Activated naive CD4-positive, alpha-beta T cell treated with anti-CD3 and anti-CD28 coated beads, Interleukin-2, amount 10 ng/mL, durations not matched to agents 7 days and 5 days (primary cell): ENCODE data around the gene DYRK1A.

Experiments
- CTCF ChIA-PET: fragments of 350-600 bp; sonication (Branson Sonifier 250); formaldehyde crosslinking; loops from one replicate; lab custom pipeline; 2021; ENCODE audit warnings: antibody characterized with exemption; lab: Charles Lee
- DNase-seq: peaks from one replicate; pipeline ENCODE4 v3.0.0-alpha.2; 2020
- H3K27ac Mint-ChIP-seq: one replicate; pipeline ENCODE4 v1.8.0; 2021; ENCODE audit warnings: mild to moderate bottlenecking, moderate library complexity, mixed read lengths
- H3K27me3 Mint-ChIP-seq: one replicate; pipeline ENCODE4 v1.8.0; 2021; ENCODE audit warnings: mild to moderate bottlenecking, mixed read lengths
- H3K36me3 Mint-ChIP-seq: one replicate; pipeline ENCODE4 v1.8.0; 2021; ENCODE audit warnings: mixed read lengths
- H3K4me1 Mint-ChIP-seq: one replicate; pipeline ENCODE4 v1.8.0; 2021; ENCODE audit warnings: mixed read lengths
- H3K4me3 Mint-ChIP-seq: one replicate; pipeline ENCODE4 v1.8.0; 2021; ENCODE audit warnings: mild to moderate bottlenecking, moderate library complexity, mixed read lengths
- H3K9me3 Mint-ChIP-seq: one replicate; pipeline ENCODE4 v1.8.0; 2021; ENCODE audit warnings: mixed read lengths

Gene DYRK1A

DNA sequence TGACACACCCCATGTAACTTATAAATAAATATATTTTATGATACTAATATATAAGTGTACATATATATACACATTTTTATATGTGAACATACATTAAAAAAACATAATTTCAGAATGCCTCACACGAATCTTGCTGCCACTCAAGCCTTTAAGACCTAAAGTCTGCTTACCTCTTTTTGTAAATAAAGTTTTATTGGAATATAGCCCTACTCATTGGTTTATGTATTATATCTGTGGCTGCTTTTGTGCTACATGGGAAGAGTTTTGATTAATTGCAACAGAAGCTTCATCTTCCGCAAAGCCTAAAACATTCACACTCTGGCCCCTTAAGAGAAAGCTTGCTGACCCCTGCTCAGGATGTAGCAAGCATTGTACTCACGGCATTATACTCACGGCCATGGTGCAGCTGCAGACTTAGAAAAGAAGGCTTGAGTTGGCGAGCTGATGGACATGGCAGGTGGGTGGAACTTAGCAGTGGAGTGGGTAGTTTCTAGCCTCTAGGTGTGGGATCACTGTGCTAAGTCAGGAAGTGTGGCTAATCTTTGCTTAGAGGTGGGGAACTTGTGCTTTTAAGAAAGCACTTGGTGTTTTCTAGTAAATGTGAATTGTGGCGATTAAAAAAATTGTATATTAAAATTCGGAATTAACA is 80.8 kb downstream of the DYRK1A start:
- Mint-ChIP-seq H3K4me3 (no peak overlapping the region), H3K9me3 (no peaks in the 10 kb centered on the region), H3K36me3 (peaks cover 22% of the 10 kb centered on the region), H3K4me1 (peaks cover 45% of the 10 kb centered on the region), H3K27me3 (no peaks in the 10 kb centered on the region), H3K27ac (no peak overlapping the region)
- no peak for DNase-seq
- CTCF ChIA-PET, result no interaction called here

DNA sequence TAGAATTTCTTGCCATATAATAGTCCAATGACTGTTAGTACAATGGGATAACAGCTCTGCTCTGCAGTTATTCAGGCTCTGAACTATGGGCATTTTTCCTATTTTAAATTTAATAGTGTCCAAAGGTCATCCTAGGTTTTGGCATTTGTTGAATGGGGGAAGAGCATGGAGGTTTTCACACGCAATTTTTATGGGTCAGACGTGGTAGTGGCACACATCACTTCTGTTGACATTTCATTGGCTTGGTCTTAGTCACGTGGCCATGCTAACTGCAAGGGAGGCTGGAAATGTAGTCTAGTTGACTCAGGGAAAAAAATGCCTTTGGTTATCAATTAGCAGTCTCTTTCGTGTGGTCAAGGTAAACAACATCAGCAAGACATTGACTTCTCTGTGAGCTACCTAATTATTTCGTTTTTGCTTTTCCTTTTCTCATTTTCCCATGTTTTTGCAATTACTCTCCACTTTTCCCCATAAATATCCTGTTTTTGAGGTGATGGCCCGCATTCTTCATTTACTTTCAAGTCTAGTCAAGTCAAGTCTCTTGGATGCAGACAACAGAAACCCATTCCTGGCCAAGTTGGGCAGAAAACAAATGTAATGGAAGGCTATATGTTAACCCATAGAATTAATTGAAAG is 82.8 kb downstream of the DYRK1A start:
- H3K9me3 Mint-ChIP-seq, result no peaks in the 10 kb centered on the region
- H3K4me3 Mint-ChIP-seq, result no peak overlapping the region
- no peaks in the 10 kb centered on the region for H3K27me3 Mint-ChIP-seq
- peak overlapping the region; percentile 38 for H3K27ac Mint-ChIP-seq
- H3K4me1 Mint-ChIP-seq, result peaks cover 48% of the 10 kb centered on the region
- H3K36me3 Mint-ChIP-seq, result peaks cover 19% of the 10 kb centered on the region
- no peak for DNase-seq
- CTCF ChIA-PET, result no interaction called here

DNA sequence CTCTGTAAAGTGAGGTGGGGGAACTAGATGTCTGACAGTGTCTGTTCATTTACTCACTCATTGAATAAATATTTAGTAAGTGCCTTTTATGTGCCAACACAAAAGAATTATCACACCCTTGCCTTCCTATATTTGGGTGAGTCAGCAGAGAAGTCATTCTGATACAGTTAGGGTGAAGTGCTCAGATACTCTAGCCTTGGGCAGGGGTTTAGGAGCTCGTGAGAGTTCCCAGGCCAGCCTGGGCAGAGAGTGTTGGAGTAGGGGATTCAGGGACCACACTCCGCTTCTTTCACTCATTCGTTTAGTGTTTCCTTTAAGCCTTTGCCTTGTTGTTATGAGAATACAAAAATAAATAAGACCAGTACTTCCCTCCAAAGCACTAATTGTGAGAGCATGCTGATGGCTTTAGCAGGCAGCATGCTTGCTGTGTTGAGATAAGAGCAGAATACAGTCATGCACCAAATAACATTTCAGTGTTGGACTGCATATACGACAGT is 83.9 kb downstream of the DYRK1A start:
- Mint-ChIP-seq H3K27me3 (no peaks in the 10 kb centered on the region), H3K9me3 (no peaks in the 10 kb centered on the region), H3K27ac (no peak overlapping the region), H3K36me3 (peaks cover 22% of the 10 kb centered on the region), H3K4me3 (no peak overlapping the region), H3K4me1 (peaks cover 52% of the 10 kb centered on the region)
- CTCF ChIA-PET, result interaction anchor here (1.4 kb wide), 1 partner anchor 13 kb away, joined by 3 read pairs; no protein-coding TSS in a partner anchor
- no peak for DNase-seq

DNA sequence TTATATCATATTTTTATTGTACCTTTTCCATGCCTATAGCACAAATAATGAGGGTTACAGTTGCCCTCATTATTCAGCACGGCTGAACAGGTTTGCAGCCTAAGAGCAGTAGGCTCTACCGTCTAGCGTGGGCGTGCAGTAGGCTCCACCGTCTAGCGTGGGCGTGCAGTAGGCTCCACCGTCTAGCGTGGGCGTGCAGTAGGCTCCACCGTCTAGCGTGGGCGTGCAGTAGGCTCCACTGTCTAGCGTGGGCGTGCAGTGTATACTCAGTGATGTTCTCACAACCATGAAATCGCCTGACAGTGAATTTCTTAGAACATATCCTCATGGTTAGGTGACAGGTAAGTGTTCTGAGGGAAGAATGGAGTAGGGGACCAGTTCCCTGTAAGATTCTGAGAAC is 84.9 kb downstream of the DYRK1A start:
- Mint-ChIP-seq H3K27ac (no peak overlapping the region), H3K4me3 (no peak overlapping the region), H3K36me3 (peaks cover 25% of the 10 kb centered on the region), H3K27me3 (no peaks in the 10 kb centered on the region), H3K9me3 (no peaks in the 10 kb centered on the region), H3K4me1 (peaks cover 54% of the 10 kb centered on the region)
- DNase-seq, result no peak
- CTCF ChIA-PET, result interaction anchor here (1.4 kb wide), 1 partner anchor 12 kb away, joined by 3 read pairs; no protein-coding TSS in a partner anchor

DNA sequence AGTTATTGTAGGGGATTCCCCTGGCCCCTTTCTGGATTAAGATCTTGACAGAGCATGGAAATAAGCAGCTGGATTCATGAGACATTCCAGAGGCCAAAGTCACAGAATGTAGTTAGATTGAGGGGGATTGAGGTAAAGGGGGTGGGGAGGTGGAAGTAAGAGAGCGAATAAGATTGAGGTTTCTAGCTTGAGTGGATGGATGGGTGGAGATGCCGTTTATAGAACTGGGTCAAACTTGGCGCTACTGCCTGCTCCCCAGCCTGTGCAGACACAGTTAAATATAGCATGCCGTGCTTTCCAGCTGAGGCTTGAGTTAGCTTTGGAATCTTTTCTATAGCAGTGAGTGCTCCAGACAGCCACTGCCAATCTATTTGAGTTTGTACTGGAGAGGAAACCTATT is 85.7 kb downstream of the DYRK1A start:
- Mint-ChIP-seq H3K27me3 (no peaks in the 10 kb centered on the region), H3K36me3 (peaks cover 25% of the 10 kb centered on the region), H3K27ac (no peak overlapping the region), H3K9me3 (no peaks in the 10 kb centered on the region), H3K4me1 (peaks cover 49% of the 10 kb centered on the region), H3K4me3 (no peak overlapping the region)
- CTCF ChIA-PET, result interaction anchor here (0.6 kb wide), 1 partner anchor 55 kb away, joined by 3 read pairs; no protein-coding TSS in a partner anchor
- DNase-seq, result no peak

DNA sequence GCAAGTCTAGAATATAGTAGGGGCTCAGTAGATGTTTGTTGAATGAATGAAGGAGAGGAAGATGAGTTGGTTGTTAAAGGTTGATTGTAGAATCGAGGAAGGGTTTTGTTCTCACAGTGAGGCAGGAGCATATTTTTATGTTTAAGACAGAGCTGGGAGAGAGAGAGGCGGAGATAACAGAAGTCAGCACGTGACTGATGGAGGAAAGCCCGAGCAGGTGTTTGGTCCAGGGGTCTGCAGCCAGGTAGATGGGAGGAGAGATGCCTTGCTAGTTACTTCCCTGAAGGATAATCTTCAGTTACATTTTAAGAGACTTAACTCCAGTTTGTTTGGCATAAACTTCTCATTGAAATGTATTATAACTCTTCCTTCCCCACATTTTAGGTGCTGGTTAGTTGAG is 86.8 kb downstream of the DYRK1A start:
- no peak for DNase-seq
- peaks cover 25% of the 10 kb centered on the region for H3K36me3 Mint-ChIP-seq
- no peaks in the 10 kb centered on the region for H3K9me3 Mint-ChIP-seq
- H3K27me3 Mint-ChIP-seq, result no peaks in the 10 kb centered on the region
- peaks cover 52% of the 10 kb centered on the region for H3K4me1 Mint-ChIP-seq
- no peak overlapping the region for H3K4me3 Mint-ChIP-seq
- no peak overlapping the region for H3K27ac Mint-ChIP-seq
- CTCF ChIA-PET, result no interaction called here

DNA sequence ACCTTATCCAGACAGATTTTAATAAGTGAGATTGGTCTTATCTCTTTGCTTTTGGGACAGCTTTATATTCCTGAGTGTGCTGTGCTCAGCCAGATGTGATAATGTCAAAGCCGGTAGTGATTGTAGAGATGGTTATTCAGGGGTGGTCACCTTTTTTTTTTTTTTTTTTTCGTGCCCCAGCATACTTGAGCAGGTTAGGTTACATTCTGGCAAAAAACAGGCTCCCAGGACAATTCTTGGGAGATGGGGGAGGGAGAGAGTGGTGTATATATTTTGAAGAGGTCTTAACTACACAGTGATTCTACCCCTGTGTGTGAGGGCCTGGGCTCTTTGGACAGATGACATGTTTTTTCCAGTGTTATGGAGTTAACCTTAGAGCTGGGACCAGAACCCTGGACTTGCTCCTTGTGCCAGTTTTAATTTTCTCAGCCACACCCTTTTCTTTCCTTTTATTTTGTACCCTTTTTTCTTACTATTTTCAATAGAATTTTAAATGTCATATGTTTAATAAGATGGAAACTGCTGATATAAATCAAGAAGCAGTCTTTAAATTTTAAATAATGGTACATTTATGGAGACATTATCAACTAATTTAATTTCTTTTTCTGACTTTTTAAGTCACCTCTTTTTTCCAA is 88.4 kb downstream of the DYRK1A start:
- no peak for DNase-seq
- no peak overlapping the region for H3K4me3 Mint-ChIP-seq
- H3K4me1 Mint-ChIP-seq, result peaks cover 62% of the 10 kb centered on the region
- H3K36me3 Mint-ChIP-seq, result peaks cover 23% of the 10 kb centered on the region
- no peaks in the 10 kb centered on the region for H3K9me3 Mint-ChIP-seq
- H3K27ac Mint-ChIP-seq, result no peak overlapping the region
- CTCF ChIA-PET, result no interaction called here
- no peaks in the 10 kb centered on the region for H3K27me3 Mint-ChIP-seq

DNA sequence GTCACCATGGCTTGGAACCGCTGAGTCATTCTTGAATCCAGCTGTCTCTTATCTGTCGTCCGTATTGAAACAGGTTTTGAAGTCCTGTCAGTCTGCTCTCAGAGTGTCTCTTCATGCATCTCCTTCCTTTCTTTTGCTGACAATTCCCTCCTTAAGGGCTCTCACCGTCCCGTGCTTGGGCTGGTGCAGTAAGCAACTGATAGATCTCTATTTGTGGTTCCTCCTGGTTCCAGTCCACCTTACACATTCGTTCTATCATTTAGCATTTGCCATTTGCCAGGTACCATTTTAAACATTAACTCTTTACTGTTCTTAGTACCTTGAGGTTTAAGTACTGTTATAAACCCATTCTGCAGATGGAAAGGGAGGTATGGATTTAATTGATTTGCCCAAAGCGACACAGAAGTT is 88.9 kb downstream of the DYRK1A start:
- Mint-ChIP-seq H3K4me1 (peaks cover 62% of the 10 kb centered on the region), H3K27me3 (no peaks in the 10 kb centered on the region), H3K4me3 (no peak overlapping the region), H3K27ac (no peak overlapping the region), H3K9me3 (no peaks in the 10 kb centered on the region), H3K36me3 (peaks cover 21% of the 10 kb centered on the region)
- no peak for DNase-seq
- CTCF ChIA-PET, result no interaction called here

DNA sequence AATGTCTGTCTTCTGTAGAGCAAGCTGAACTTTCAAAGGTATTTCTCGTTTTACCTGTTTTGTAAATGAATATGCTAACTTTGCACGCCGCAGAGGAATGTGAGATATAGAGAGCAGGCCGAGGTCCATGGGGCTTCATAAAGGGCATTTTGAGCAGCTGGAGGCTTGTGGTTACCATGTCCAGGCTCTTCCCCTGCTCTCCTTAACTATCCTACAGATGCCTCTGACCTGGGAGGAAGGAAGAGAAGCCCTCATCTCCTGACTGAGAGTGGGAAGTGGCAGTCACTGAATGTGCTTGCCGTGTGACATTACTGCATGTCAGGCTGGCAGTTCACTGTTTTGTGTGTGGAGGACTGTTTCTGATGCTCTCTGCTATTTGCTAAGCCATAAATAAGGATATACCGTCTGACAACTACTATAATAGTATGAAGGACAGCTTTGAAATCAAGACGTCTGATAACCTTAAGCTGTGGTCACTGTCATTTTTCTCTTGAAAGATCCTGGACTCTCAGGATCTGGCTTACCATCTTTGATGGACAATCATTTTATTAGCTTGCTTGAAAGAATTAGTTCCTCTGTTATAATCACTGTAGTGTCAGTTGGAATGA is 92.2 kb downstream of the DYRK1A start:
- CTCF ChIA-PET, result interaction anchor here (0.6 kb wide), 1 partner anchor 51 kb away, joined by 3 read pairs; no protein-coding TSS in a partner anchor
- no peak overlapping the region for H3K4me3 Mint-ChIP-seq
- H3K4me1 Mint-ChIP-seq, result peaks cover 72% of the 10 kb centered on the region
- peaks cover 1% of the 10 kb centered on the region for H3K9me3 Mint-ChIP-seq
- no peaks in the 10 kb centered on the region for H3K27me3 Mint-ChIP-seq
- H3K27ac Mint-ChIP-seq, result no peak overlapping the region
- no peak for DNase-seq
- H3K36me3 Mint-ChIP-seq, result peaks cover 26% of the 10 kb centered on the region

DNA sequence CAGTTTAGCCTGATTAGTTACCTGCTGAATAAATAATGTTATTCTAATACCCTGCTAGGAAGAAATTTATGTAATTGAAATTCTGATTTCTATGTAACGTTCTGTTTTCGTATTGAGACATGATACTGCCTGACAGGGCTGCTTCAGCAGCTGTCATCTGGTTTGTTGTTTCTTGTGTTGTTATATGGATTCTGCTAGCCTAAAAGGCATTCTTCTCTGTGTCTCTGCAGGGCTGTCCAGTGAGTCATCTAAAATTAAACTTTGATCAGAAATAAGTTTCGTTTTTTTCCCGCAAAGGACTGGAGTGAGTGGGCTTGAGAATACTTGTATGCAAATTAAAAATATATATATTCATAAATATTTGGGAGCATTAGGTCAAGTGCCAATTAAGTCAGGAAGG is 93.0 kb downstream of the DYRK1A start:
- Mint-ChIP-seq H3K27me3 (no peaks in the 10 kb centered on the region), H3K36me3 (peaks cover 26% of the 10 kb centered on the region), H3K27ac (no peak overlapping the region), H3K4me3 (no peak overlapping the region), H3K9me3 (peaks cover 1% of the 10 kb centered on the region), H3K4me1 (peaks cover 71% of the 10 kb centered on the region)
- CTCF ChIA-PET, result no interaction called here
- no peak for DNase-seq

DNA sequence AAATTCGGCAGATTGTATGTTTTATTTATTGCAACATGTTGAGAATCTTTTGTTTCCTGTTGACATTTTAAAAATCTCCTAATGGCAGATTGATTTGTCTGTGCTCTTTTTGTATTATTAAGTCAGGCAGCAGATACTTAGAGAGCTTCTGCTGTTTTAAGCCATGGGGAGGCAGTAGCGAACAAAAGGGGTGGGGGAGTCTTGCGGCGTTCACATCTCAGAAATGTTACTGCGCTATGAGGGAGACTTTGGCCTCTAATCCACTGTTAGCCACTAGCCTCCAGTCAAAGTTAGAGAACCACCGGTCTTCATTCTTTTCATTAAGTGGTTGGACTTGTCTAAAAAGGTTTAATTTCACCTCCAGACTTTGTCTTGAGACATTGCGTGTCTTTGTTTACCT is 93.6 kb downstream of the DYRK1A start:
- no peak for DNase-seq
- CTCF ChIA-PET, result no interaction called here
- no peak overlapping the region for H3K4me3 Mint-ChIP-seq
- H3K27me3 Mint-ChIP-seq, result no peaks in the 10 kb centered on the region
- peaks cover 1% of the 10 kb centered on the region for H3K9me3 Mint-ChIP-seq
- peaks cover 28% of the 10 kb centered on the region for H3K36me3 Mint-ChIP-seq
- H3K4me1 Mint-ChIP-seq, result peaks cover 65% of the 10 kb centered on the region
- H3K27ac Mint-ChIP-seq, result no peak overlapping the region

DNA sequence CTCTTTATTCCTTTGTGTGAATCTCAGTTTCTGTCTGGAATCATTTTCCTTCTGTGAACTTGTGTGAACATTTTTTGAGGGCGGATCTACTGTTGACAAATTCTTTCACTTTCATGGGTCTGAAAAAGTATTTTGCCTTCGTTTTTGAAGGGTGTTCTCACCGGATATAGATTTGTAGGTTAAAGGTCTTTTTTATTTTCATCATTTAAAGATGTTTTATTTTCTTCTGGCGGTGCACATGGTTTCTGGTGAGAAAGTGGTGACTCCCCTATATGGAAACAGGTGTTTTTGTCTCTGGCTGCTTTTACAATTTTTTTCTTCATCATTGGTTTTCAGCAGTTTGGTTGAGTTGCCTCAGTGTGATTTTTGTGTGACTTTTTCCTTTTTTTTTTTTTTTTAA is 94.9 kb downstream of the DYRK1A start:
- Mint-ChIP-seq H3K4me3 (no peak overlapping the region), H3K9me3 (peaks cover 1% of the 10 kb centered on the region), H3K36me3 (peaks cover 26% of the 10 kb centered on the region), H3K27me3 (no peaks in the 10 kb centered on the region), H3K27ac (peak overlapping the region; percentile 77), H3K4me1 (peaks cover 59% of the 10 kb centered on the region)
- CTCF ChIA-PET, result no interaction called here
- DNase-seq, result no peak

DNA sequence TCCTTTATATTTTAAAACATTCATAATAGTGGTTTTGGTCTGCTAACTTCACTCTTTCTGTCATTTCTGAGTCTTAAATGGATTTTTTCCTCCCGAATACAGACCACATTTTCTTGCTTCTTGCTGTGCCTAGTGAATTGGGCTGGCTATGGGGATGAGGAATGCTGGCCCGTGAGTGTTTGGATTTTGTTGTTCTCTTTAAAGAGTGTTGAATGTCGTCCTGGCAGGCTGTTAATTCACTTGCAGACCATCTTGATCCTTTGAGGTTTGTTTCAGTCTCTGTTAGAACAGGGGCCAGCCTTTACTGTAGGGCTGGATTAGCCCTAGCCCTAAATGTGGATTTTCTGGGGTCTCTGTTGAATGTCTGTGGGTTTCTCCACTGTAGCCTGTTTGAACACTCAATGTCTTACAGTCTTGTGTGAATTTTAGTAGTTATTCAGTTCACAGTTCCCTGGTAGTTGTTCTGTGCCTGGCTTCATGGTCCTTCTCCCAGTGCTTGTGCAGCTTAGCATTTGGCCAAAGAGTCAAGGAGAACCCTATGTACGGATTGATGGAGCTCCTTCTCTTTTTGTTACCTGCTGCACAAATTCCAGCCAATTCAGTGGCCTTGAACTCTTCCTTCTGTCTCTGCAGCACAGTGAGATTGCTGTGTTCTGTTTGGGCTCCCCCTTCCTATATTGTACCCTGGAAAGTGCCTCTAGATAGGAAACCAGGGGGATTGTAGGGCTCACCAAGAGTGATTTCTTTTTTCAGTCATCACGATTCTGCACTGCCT is 95.7 kb downstream of the DYRK1A start:
- H3K9me3 Mint-ChIP-seq, result peaks cover 1% of the 10 kb centered on the region
- peaks cover 26% of the 10 kb centered on the region for H3K36me3 Mint-ChIP-seq
- H3K27ac Mint-ChIP-seq, result peak overlapping the region; percentile 81
- CTCF ChIA-PET, result interaction anchor here (1.1 to 1.3 kb wide), 2 partner anchors 13 to 77 kb away, joined by 4 to 6 read pairs; no protein-coding TSS in a partner anchor
- no peak overlapping the region for H3K4me3 Mint-ChIP-seq
- no peak for DNase-seq
- H3K27me3 Mint-ChIP-seq, result no peaks in the 10 kb centered on the region
- H3K4me1 Mint-ChIP-seq, result peaks cover 58% of the 10 kb centered on the region
